HCT116 (cell line): Measurements from ENCODE around the gene NUP50. TPM values are rescaled to one million over a fixed set of nuclear protein-coding genes. Genes with fewer than 3 reads are reported as not detected.

Source experiments
- ATAC-seq: fragments of 200-7000 bp; cut with Tn5 transposase; 2 replicates; pipeline ENCODE4 v1.9.1; 2020; ENCODE audit warnings: mild to moderate bottlenecking, moderate library complexity
- BruUV-seq: library from RNA; stranded (reverse); fragments of 400-500 nt; replicated peaks from 2 replicates; lab custom pipeline; 2021; lab: Mats Ljungman, UMichigan
- CTCF ChIA-PET: fragments of 300-600 bp; sonication (Branson Sonifier 250); formaldehyde crosslinking; loops from one replicate; lab custom pipeline; 2021; ENCODE audit warnings: antibody characterized with exemption; lab: Charles Lee
- POLR2A ChIA-PET: fragments of 300-600, 350-600 bp; sonication (Branson Sonifier 250); formaldehyde crosslinking; loops from one replicate; lab custom pipeline; 2021; ENCODE audit warnings: antibody characterized with exemption; lab: Charles Lee
- RAD21 ChIA-PET, 2 experiments: fragments of 300-600 bp; sonication (Branson Sonifier 250); formaldehyde crosslinking; loops; one replicate each; lab custom pipeline; 2023; ENCODE audit warnings: low total read pairs in 2 of 2; ENCODE audit not compliant: uncharacterized antibody in 2 of 2, unreplicated experiment in 2 of 2, low non-redundant PET in 1 of 2; lab: Charles Lee
- DNase-seq: peaks from one replicate; pipeline ENCODE4 v3.0.0-alpha.2; 2010; ENCODE audit warnings: low read depth, low spot score
- H2AFZ ChIP-seq: fragments of 200-600 bp; shearing (Covaris generic), sonication (generic); 2 replicates; pipeline ENCODE4 v1.6.1; 2017; ENCODE audit warnings: low read depth, mixed run types, mixed read lengths, antibody characterized with exemption, low read length; ENCODE audit not compliant: poor library complexity, severe bottlenecking
- H3K27ac ChIP-seq: 2 replicates; pipeline ENCODE4 v1.5.1; 2012; ENCODE audit warnings: low read depth, low read length
- H3K27me3 ChIP-seq: fragments of 200-600 bp; sonication (generic); 2 replicates; pipeline ENCODE4 v1.6.1; 2016; ENCODE audit warnings: mixed run types, low read length, mixed read lengths; ENCODE audit not compliant: insufficient read depth
- H3K36me3 ChIP-seq, 2 experiments: fragments of 200-500 bp in 1 of 2; fragments of 200-600 bp in 1 of 2; sonication (Bioruptor generic) in 1 of 2; sonication (generic) in 1 of 2; 2 replicates each; pipeline versions ENCODE4 v1.5.1 to v1.6.1; 2014 to 2016; ENCODE audit warnings: low read length in 2 of 2, inconsistent platforms in 1 of 2, mixed read lengths in 1 of 2, mixed run types in 1 of 2; ENCODE audit not compliant: insufficient read depth in 2 of 2, control insufficient read depth in 1 of 2
- H3K4me1 ChIP-seq, 2 experiments: fragments of 200-600 bp in 1 of 2; sonication (generic) in 1 of 2; 2 replicates each; pipeline versions ENCODE4 v1.5.1 to v1.6.1; 2012 to 2017; ENCODE audit warnings: low read length in 2 of 2, inconsistent platforms in 1 of 2, mild to moderate bottlenecking in 1 of 2, mixed read lengths in 1 of 2, mixed run types in 1 of 2, moderate library complexity in 1 of 2; ENCODE audit not compliant: insufficient read depth in 2 of 2, control insufficient read depth in 1 of 2
- H3K4me2 ChIP-seq: fragments of 200-600 bp; sonication (generic); 2 replicates; pipeline ENCODE4 v1.6.1; 2017; ENCODE audit warnings: mixed run types, low read length, mixed read lengths
- H3K4me3 ChIP-seq, 2 experiments: fragments of 200-600 bp in 1 of 2; sonication (generic) in 1 of 2; replicated peaks in 1 of 2; 2 replicates each; pipeline ENCODE4 v1.5.1; 2011 to 2016; ENCODE audit warnings: low read length in 2 of 2, control low read depth in 1 of 2, low read depth in 1 of 2, mild to moderate bottlenecking in 1 of 2, mixed read lengths in 1 of 2, mixed run types in 1 of 2
- H3K79me2 ChIP-seq: fragments of 200-600 bp; sonication (generic); 2 replicates; pipeline ENCODE4 v1.6.1; 2017; ENCODE audit warnings: mild to moderate bottlenecking, mixed run types, low read length, moderate library complexity, mixed read lengths; ENCODE audit not compliant: insufficient read depth
- H3K9ac ChIP-seq: fragments of 200-600 bp; sonication (generic); 2 replicates; pipeline ENCODE4 v1.6.1; 2016; ENCODE audit warnings: low read length, mixed read lengths
- H3K9me2 ChIP-seq: fragments of 200-600 bp; sonication (generic), shearing (Covaris generic); 2 replicates; pipeline ENCODE4 v1.6.1; 2017; ENCODE audit warnings: mixed run types, mild to moderate bottlenecking, moderate library complexity; ENCODE audit not compliant: insufficient read depth
- H3K9me3 ChIP-seq, 2 experiments: fragments of 200-500 bp in 1 of 2; fragments of 200-600 bp in 1 of 2; sonication (Bioruptor generic) in 1 of 2; sonication (generic) in 1 of 2; 2 replicates each; pipeline ENCODE4 v1.6.1; 2014 to 2017; ENCODE audit warnings: low read length in 2 of 2, mixed read lengths in 2 of 2, inconsistent platforms in 1 of 2, low read depth in 1 of 2, mild to moderate bottlenecking in 1 of 2, mixed run types in 1 of 2, moderate library complexity in 1 of 2; ENCODE audit not compliant: control insufficient read depth in 1 of 2, insufficient read depth in 1 of 2
- H4K20me1 ChIP-seq: fragments of 200-600 bp; sonication (generic), shearing (Covaris generic); 2 replicates; pipeline ENCODE4 v1.6.1; 2017; ENCODE audit warnings: mixed run types, mild to moderate bottlenecking, moderate library complexity; ENCODE audit not compliant: insufficient read depth
- CBX3 ChIP-seq: IDR thresholded peaks from 2 replicates; pipeline ENCODE4 v1.6.1; 2012; ENCODE audit warnings: low read depth
- EGR1 ChIP-seq: IDR thresholded peaks from 2 replicates; pipeline ENCODE4 v1.6.1; 2012; ENCODE audit warnings: low read depth
- ELF1 ChIP-seq: IDR thresholded peaks from 2 replicates; pipeline ENCODE4 v1.6.1; 2012; ENCODE audit warnings: low read depth, borderline replicate concordance
- EZH2phosphoT487 ChIP-seq: fragments of 200-600 bp; IDR thresholded peaks from 2 replicates; pipeline ENCODE4 v1.6.1; 2018; ENCODE audit warnings: antibody characterized with exemption, borderline replicate concordance
- FOSL1 ChIP-seq: IDR thresholded peaks from 2 replicates; pipeline ENCODE4 v1.6.1; 2012; ENCODE audit warnings: low read depth
- POLR2AphosphoS5 ChIP-seq: IDR thresholded peaks from 2 replicates; pipeline ENCODE4 v1.6.1; 2011; ENCODE audit warnings: mild to moderate bottlenecking, low read depth, low read length, moderate library complexity
- RAD21 ChIP-seq: IDR thresholded peaks from 2 replicates; pipeline ENCODE4 v1.6.1; 2012; ENCODE audit warnings: low read depth, mild to moderate bottlenecking
- TCF7L2 ChIP-seq: IDR thresholded peaks from 2 replicates; pipeline ENCODE4 v1.7.0; 2011; ENCODE audit warnings: borderline replicate concordance, inconsistent platforms; ENCODE audit not compliant: insufficient read depth, insufficient read length; ENCODE audit errors: extremely low read depth
- YY1 ChIP-seq: IDR thresholded peaks from 2 replicates; pipeline ENCODE4 v1.6.1; 2011; ENCODE audit warnings: low read length, low read depth, moderate library complexity, mild to moderate bottlenecking; ENCODE audit not compliant: insufficient replicate concordance; ENCODE audit errors: extremely low read depth
- intact Hi-C: fragments of 100-400 bp; cut with micrococcal nuclease; formaldehyde crosslinking; loops from 2 replicates; pipeline ENCODE4 v1.10.0; 2022
- total RNA-seq: library from RNA; stranded (reverse); gene quantifications from one replicate; pipeline ENCODE4 v1.2.1, GENCODE V29; 2021; ENCODE audit not compliant: unreplicated experiment
- TF ChIP-seq, protein P1 (sequence below): IDR thresholded peaks from 2 replicates; pipeline ENCODE4 v1.6.1; 2012
- TF ChIP-seq, protein P2 (sequence below), 3 experiments: fragments of 200-600 bp in 1 of 3; sonication (generic) in 1 of 3; IDR thresholded peaks in 2 of 3; conservative IDR thresholded peaks in 1 of 3; 2 replicates each; pipeline ENCODE4 v1.5.1; 2012 to 2017; ENCODE audit warnings: low read depth in 2 of 3, low read length in 2 of 3, antibody characterized with exemption in 1 of 3, borderline replicate concordance in 1 of 3, control low read depth in 1 of 3, mild to moderate bottlenecking in 1 of 3, mixed read lengths in 1 of 3, mixed run types in 1 of 3, moderate library complexity in 1 of 3; ENCODE audit not compliant: insufficient read depth in 1 of 3
- TF ChIP-seq, protein P3 (sequence below): IDR thresholded peaks from 2 replicates; pipeline ENCODE4 v1.6.1; 2012; ENCODE audit warnings: low read depth

Gene NUP50
- total RNA-seq, 1 experiment from 2014 or later, result 102 TPM

DNA sequence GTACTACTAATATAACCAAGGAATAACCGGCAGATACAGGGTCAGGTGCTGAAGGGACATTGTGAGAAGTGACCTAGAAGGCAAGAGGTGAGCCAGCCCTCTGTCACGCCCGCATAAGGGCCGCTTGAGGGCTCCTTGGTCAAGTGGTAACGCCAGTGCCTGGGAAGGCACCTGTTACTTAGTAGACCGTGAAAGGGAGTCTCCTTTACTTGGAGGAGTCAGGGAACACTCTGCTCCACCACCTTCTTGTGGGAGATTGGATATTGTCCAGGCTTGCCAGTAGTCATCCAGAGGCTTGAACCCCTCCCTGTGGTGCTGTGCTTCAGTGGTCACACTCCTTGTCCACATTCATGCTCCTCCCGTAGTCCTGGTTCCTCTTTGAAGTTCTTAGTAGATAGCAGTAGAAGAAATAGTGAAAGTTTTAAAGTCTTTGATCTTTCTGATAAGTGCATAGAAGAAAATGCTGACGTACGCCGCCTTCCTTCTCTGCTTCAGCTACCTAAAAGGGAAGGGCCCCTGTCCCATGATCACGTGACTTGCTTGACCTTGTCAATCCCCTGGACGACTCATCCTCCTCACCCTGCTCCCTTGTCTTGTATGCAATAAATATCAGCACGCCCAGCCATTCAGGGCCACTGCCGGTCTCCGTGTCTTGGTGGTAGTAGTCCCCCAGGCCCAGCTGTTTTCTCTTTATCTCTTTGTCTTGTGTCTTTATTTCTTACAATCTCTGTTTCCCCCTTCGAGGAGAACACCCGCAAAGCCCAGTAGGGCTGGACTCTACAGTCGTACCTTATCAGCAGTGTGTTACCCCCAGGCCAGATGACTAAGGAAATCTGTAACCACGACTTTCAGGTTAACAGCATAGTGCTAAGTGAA lies 6.1 kb downstream of the NUP50 start:
- CTCF ChIA-PET, result no interaction called here
- intact Hi-C loops, result no loop called here

DNA sequence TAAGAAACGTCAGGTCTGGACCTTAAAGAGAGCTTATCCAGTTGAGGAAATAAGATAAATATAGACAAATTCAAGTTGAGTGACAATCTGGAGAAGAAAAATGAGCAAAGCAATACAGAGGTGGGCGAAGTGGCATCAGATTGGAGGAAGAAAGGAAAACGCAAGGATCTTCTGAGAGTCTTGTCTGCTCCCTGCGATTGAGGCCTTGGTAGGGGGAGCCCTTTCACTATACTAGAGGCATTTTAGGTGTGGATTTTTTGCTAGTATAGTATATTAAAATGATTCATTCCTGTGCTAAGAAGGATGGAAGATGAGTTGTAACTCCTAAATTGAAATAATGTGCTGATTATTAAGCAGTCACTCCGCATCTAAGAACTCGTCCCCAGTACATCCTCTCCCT lies 8.1 kb downstream of the NUP50 start:
- H3K4me1 ChIP-seq, result no peaks in the 10 kb centered on the region
- intact Hi-C loops, result no loop called here
- H3K9ac ChIP-seq, result no peak overlapping the region
- RAD21 ChIA-PET, result no interaction called here
- POLR2A ChIA-PET, result interaction anchor here (2.7 kb wide), 1 partner anchor 8 kb away, joined by 7 read pairs; the partner anchor contains the start of gene NUP50
- H4K20me1 ChIP-seq, result peaks cover 14% of the 10 kb centered on the region; the same call in 1 of the 2 replicates
- no peak overlapping the region for H2AFZ ChIP-seq
- H3K9me2 ChIP-seq, result no peaks in the 10 kb centered on the region
- DNase-seq, result no peak
- CTCF ChIA-PET, result no interaction called here
- peaks cover 100% of the 10 kb centered on the region for H3K79me2 ChIP-seq
- no peak overlapping the region for H3K4me2 ChIP-seq
- H3K9me3 ChIP-seq, result no peaks in the 10 kb centered on the region
- no peak overlapping the region for H3K4me3 ChIP-seq
- no peak overlapping the region for H3K27ac ChIP-seq
- no peak for ATAC-seq
- peaks cover 67 to 69% of the 10 kb centered on the region in 2 experiments for H3K36me3 ChIP-seq
- H3K27me3 ChIP-seq, result no peaks in the 10 kb centered on the region
- BruUV-seq, result no TSS peak
- TF ChIP-seq RAD21 (no peak), EZH2phosphoT487 (no peak), FOSL1 (no peak), TCF7L2 (no peak), ELF1 (no peak), EGR1 (no peak)
- TF ChIP-seq, protein P1, sequence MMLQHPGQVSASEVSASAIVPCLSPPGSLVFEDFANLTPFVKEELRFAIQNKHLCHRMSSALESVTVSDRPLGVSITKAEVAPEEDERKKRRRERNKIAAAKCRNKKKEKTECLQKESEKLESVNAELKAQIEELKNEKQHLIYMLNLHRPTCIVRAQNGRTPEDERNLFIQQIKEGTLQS, result no peak
- TF ChIP-seq, protein P2, sequence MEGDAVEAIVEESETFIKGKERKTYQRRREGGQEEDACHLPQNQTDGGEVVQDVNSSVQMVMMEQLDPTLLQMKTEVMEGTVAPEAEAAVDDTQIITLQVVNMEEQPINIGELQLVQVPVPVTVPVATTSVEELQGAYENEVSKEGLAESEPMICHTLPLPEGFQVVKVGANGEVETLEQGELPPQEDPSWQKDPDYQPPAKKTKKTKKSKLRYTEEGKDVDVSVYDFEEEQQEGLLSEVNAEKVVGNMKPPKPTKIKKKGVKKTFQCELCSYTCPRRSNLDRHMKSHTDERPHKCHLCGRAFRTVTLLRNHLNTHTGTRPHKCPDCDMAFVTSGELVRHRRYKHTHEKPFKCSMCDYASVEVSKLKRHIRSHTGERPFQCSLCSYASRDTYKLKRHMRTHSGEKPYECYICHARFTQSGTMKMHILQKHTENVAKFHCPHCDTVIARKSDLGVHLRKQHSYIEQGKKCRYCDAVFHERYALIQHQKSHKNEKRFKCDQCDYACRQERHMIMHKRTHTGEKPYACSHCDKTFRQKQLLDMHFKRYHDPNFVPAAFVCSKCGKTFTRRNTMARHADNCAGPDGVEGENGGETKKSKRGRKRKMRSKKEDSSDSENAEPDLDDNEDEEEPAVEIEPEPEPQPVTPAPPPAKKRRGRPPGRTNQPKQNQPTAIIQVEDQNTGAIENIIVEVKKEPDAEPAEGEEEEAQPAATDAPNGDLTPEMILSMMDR (IDR thresholded peaks at IDR 0.05 in 2 of 3, conservative IDR thresholded peaks at IDR 0.05 in 1 of 3; ENCODE audit: borderline replicate concordance in 1 of 3, insufficient read depth in 1 of 3, low read depth in 2 of 3, low read length in 2 of 3), result no peak
- TF ChIP-seq, protein P3, sequence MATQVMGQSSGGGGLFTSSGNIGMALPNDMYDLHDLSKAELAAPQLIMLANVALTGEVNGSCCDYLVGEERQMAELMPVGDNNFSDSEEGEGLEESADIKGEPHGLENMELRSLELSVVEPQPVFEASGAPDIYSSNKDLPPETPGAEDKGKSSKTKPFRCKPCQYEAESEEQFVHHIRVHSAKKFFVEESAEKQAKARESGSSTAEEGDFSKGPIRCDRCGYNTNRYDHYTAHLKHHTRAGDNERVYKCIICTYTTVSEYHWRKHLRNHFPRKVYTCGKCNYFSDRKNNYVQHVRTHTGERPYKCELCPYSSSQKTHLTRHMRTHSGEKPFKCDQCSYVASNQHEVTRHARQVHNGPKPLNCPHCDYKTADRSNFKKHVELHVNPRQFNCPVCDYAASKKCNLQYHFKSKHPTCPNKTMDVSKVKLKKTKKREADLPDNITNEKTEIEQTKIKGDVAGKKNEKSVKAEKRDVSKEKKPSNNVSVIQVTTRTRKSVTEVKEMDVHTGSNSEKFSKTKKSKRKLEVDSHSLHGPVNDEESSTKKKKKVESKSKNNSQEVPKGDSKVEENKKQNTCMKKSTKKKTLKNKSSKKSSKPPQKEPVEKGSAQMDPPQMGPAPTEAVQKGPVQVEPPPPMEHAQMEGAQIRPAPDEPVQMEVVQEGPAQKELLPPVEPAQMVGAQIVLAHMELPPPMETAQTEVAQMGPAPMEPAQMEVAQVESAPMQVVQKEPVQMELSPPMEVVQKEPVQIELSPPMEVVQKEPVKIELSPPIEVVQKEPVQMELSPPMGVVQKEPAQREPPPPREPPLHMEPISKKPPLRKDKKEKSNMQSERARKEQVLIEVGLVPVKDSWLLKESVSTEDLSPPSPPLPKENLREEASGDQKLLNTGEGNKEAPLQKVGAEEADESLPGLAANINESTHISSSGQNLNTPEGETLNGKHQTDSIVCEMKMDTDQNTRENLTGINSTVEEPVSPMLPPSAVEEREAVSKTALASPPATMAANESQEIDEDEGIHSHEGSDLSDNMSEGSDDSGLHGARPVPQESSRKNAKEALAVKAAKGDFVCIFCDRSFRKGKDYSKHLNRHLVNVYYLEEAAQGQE, result no peak

More for the DNA sequence above, 6.1 kb downstream of the NUP50 start:
- H3K9me2 ChIP-seq, result no peaks in the 10 kb centered on the region
- no peak for ATAC-seq
- DNase-seq, result no peak
- no peak overlapping the region for H3K4me3 ChIP-seq
- no TSS peak for BruUV-seq
- no peak for TF ChIP-seq CBX3
- no peak for TF ChIP-seq YY1
- TF ChIP-seq ELF1, result no peak
- TF ChIP-seq POLR2AphosphoS5, result no peak
- TF ChIP-seq EGR1, result no peak
- POLR2A ChIA-PET, result no interaction called here
- H3K4me1 ChIP-seq, result peaks cover 8 to 10% of the 10 kb centered on the region in 2 experiments; a peak in 3 of 4 replicates
- no peaks in the 10 kb centered on the region for H3K9me3 ChIP-seq
- H2AFZ ChIP-seq, result no peak overlapping the region
- H3K27me3 ChIP-seq, result no peaks in the 10 kb centered on the region
- no peak overlapping the region for H3K9ac ChIP-seq
- no peak overlapping the region for H3K27ac ChIP-seq
- H4K20me1 ChIP-seq, result peaks cover 16% of the 10 kb centered on the region; the same call in 1 of the 2 replicates
- peaks cover 65 to 69% of the 10 kb centered on the region in 2 experiments for H3K36me3 ChIP-seq
- H3K4me2 ChIP-seq, result no peak overlapping the region
- H3K79me2 ChIP-seq, result peaks cover 100% of the 10 kb centered on the region
- RAD21 ChIA-PET, result no interaction called here
